ENCODE results near the gene NNAT.
"Not testable (repeated sequence)": the region's sequence is repeated elsewhere in the genome, so short reads cannot be mapped to it uniquely, and the experiment has no call there.

NNAT gene

GRCh38 chr20:37521061-37521771 is at the start of gene NNAT:
NNAT (plus strand) TSS chr20:37521250; CDS start chr20:37521332, 82 bp downstream.
- peak; percentile 92 for DNase-seq

- no peak for DNase-seq
Measured at GRCh38 chr20:37471741-37472235, 49.3 kb upstream of the NNAT start.

GRCh38 chr20:37472435-37472834 is 48.6 kb upstream of the NNAT start:
- not testable (repeated sequence) for DNase-seq

- no peak for DNase-seq
Measured at GRCh38 chr20:37473249-37474000, 47.6 kb upstream of the NNAT start.

- no peak for DNase-seq
Measured at GRCh38 chr20:37474386-37474785, 46.7 kb upstream of the NNAT start.

GRCh38 chr20:37475252-37475651 is 45.8 kb upstream of the NNAT start:
- peak; percentile 80 for DNase-seq

GRCh38 chr20:37477041-37477440 is 44.0 kb upstream of the NNAT start:
- no peak for DNase-seq

- no peak for DNase-seq
Measured at GRCh38 chr20:37479266-37479665, 41.8 kb upstream of the NNAT start.

GRCh38 chr20:37479925-37480691 is 40.9 kb upstream of the NNAT start:
- DNase-seq: no peak

GRCh38 chr20:37480919-37481318 is 40.1 kb upstream of the NNAT start:
- DNase-seq: no peak

GRCh38 chr20:37481610-37482009 is 39.4 kb upstream of the NNAT start:
- no peak for DNase-seq

GRCh38 chr20:37484331-37484730 is 36.7 kb upstream of the NNAT start:
- no peak for DNase-seq

GRCh38 chr20:37486209-37486608 is 34.8 kb upstream of the NNAT start:
- not testable (repeated sequence) for DNase-seq

GRCh38 chr20:37490663-37491350 is 30.2 kb upstream of the NNAT start:
- DNase-seq: no peak

GRCh38 chr20:37492096-37492625 is 28.9 kb upstream of the NNAT start:
- DNase-seq: no peak

GRCh38 chr20:37492945-37493344 is 28.1 kb upstream of the NNAT start:
- no peak for DNase-seq

- no peak for DNase-seq
Measured at GRCh38 chr20:37494301-37494700, 26.7 kb upstream of the NNAT start.

- DNase-seq: no peak
Measured at GRCh38 chr20:37494796-37495195, 26.3 kb upstream of the NNAT start.

GRCh38 chr20:37498066-37498665 is 22.9 kb upstream of the NNAT start:
- DNase-seq: no peak

GRCh38 chr20:37500311-37500710 is 20.7 kb upstream of the NNAT start:
- no peak for DNase-seq

- no peak for DNase-seq
Measured at GRCh38 chr20:37501940-37502339, 19.1 kb upstream of the NNAT start.

GRCh38 chr20:37502654-37503053 is 18.4 kb upstream of the NNAT start:
- DNase-seq: no peak

Measured in retina (tissue), 1 donor.